NCI-H128 (cell line): ENCODE measurements around the gene SLC17A1.

ENCODE experiments used
- DNase-seq: peaks from one replicate; lab custom pipeline; 2025; ENCODE audit not compliant: unreplicated experiment; lab: John Stamatoyannopoulos, UW

Gene SLC17A1

GRCh38 chr6:25832670-25833069, 818 bp upstream of the SLC17A1 start:
- DNase-seq: no peak

DNA sequence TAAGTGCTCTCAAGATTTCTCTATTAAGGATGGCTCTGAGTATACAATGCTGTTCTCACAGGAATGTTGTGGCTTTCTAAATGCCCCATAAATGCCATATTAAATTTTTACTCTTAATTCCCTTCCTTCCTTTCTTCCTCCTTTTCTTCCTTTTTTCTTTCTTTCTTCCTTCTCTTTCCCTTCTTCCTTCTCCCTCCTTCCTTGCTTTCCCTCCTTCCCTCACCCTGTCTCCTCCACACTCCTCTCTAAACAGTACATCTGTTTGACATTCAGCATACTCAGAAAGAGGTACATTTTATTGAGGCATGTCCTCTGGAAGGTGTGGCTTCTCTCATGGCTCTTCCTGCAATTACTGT, 433 bp upstream of the SLC17A1 start:
- no peak for DNase-seq

DNA sequence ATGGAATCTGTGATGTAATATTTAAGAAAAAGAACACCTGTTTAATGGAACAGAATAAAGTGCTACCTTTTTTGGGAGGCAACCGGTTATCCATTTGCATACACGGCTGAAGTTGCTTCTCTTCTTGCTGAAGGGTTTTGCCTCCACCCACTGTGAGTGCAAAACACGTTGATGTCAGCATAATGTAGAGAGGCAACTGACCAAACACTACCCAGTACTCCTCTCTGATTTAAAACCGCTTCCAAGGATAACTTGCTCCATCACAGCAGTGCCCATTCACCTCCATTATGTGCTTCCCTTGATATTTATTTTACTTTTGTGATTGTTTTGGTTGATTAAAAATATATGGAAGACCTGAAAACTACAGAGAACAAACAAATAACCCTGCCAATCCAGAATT, 1.4 kb downstream of the SLC17A1 start:
- no peak for DNase-seq

DNA sequence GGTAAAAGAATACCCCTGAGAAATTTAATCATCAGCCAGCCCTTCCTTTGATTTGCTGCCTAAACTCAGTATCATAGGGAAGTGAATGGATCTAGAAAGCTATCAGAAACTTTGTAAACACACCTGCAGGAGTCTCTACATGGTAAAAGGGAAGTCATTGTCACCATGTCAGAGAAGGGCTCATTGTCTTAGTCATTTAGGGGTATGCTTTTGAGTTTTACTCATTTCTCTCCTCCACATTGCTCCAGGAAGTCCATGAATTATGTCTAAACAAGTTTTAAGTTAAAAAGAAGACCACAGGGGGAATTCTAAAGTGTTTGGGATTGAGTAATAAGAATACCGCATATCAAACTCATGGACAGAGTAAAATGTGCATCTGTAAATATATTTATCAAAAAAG, 2.5 kb downstream of the SLC17A1 start:
- no peak for DNase-seq

GRCh38 chr6:25821341-25821740, 10.5 kb downstream of the SLC17A1 start:
- no peak for DNase-seq

DNA sequence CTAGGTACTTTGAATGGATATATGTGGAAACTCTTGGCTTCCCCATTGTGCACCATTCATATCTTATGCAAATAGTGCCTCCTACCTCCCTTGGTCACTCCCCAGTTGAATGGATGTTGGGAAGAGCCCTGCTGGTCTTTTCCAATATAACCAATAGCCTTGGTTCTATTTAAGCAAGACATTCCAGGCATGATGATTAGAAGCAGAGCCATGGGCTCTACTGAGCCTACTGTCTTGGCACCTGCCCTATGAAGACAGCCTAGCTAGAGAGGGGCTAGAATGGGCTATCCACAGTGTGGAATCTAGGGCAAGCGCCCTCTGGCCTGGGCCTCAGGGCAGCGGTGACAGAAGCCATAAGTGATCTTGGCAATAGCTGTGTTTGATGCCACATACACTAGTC, 15.6 kb downstream of the SLC17A1 start:
- no peak for DNase-seq

GRCh38 chr6:25815194-25815593, 16.7 kb downstream of the SLC17A1 start:
- no peak for DNase-seq

- DNase-seq: no peak
These were observed 27.0 kb downstream of the SLC17A1 start for GRCh38 chr6:25804804-25805203.

- no peak for DNase-seq
These were observed 30.4 kb downstream of the SLC17A1 start for GRCh38 chr6:25801436-25801835.

DNA sequence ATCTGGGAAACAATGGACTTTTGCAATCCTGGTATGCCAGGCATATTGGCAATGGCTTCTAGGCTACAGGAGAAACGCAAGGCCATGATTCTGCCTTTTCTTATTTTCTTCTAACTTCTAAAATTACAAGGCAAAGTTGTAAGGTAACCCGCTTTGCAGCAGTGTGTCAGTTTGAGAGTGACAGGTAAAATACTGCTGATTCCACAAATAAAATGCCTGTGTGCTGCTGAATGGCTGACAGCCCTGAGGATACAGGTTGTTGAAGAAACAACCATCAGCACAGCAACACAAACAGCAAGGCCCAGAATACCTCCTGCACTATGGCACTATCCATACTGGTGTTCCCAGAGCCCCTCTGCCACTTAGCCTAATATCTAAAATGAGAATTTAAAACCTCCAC, 37.1 kb downstream of the SLC17A1 start:
- DNase-seq: no peak

DNA sequence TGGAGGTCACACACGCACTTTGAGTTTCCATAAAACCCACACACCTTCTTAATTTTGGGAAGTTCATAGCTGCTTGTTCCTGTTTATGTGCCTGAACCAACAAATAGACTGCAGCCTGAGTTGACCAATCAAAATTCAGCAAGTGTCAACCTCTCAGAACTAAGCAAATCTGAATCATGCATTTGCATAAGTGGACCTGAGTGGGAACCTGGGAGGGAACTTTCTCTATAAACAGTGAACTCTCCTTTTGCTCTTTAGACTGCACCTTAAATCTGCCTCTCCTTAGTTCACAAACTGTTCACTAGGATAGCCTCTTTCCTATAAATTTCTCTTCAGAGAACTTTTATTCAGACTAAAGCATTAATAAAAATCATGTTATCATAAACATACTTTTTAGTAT, 37.9 kb downstream of the SLC17A1 start:
- DNase-seq: no peak

DNA sequence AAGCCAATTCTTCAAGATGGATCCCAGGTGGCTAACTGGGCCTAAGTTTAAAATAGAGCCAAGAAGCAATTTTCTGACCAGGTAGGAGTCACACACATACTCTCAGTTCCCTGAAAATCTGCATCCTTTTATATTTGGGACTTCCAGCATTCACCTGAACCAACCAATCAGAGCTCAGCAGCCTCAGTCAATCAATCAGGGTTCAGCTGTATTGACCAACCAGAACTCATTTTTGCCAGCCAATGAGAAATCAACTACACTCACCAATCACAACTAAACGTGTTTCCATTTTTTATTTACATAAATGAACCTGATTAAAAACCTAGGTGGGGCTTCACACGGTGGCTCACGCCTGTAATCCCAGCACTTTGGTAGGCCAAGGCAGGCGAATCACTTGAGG, 39.8 kb downstream of the SLC17A1 start:
- DNase-seq: no peak

- no peak for DNase-seq
These were observed 42.4 kb downstream of the SLC17A1 start for GRCh38 chr6:25789475-25789874.

GRCh38 chr6:25788305-25788922, 43.4 kb downstream of the SLC17A1 start:
- DNase-seq: no peak

GRCh38 chr6:25787428-25787827, 44.4 kb downstream of the SLC17A1 start:
- DNase-seq: no peak

DNA sequence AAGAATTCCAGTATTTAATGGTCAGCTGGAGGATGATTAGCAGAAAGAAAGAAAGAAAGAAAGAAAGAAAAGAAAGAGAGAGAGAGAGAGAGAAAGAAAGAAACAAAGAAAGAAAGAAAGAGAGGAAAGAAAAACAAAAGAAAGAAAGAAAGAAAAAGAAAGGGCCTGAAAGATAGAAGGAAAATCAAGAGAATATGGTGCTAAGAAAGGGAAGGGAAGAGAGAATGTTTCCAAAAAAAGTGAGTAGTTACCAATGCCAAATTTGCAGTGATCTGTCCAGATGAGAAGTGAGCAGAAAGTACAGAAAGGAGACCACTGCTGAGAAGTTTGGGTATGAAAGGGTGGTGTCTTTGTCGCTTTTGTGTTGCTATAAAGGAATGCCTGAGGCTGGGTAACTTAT, 50.7 kb downstream of the SLC17A1 start:
- no peak for DNase-seq

DNA sequence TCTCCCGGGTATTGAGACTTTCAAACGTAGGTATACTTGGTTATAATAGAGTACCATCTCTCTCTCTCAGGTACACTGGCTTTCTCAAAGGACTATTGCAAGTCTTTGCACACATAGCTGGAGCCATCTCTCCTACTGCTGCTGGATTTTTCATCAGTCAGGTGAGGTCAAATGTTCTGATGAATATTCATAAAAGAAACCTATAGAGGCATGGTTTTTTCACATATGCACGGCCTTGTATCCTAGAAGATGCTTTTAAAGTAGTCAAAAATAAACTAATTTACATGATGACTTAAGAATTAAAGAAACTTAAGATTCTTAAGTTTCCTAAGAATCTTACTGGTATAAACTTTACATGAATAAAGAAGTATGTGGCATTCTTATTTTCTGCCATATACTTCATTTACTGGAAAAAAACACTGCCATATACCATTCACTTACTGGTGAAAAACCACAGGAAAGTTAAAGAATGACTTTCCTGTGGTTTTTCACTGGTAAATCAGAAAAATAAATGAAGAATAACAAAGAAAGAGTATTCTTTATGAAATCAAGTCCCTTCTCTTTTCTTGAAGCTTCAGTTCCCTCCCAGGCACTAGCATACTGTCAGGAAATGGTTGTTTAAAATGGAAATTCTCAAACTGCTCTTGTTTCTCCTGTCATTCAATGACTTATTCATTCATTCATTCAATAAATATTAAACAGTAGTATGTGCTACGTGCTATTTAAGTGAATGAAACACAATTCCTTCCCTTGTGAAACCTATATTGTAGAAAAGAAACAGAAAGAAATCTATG, 53.8 kb downstream of the SLC17A1 start:
- DNase-seq: no peak

DNA sequence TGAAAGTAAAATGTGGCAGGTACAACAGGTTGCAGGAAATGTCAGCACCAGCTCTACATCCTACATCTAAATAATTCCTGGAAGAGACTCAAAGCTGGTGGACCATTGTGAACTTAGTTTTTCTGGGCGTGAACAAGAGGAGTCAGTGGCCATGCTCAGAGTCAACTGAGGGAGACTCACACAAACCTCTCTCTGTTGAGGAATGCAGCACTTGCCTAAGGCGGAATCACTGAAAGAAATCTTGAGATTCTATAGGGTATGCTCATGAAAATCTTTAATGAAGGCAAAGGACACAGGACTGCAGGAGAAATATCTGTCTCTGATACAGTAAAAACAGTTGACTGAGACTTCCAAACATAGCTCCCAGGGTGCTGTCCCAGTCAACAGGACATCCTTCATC, 54.8 kb downstream of the SLC17A1 start:
- no peak for DNase-seq

DNA sequence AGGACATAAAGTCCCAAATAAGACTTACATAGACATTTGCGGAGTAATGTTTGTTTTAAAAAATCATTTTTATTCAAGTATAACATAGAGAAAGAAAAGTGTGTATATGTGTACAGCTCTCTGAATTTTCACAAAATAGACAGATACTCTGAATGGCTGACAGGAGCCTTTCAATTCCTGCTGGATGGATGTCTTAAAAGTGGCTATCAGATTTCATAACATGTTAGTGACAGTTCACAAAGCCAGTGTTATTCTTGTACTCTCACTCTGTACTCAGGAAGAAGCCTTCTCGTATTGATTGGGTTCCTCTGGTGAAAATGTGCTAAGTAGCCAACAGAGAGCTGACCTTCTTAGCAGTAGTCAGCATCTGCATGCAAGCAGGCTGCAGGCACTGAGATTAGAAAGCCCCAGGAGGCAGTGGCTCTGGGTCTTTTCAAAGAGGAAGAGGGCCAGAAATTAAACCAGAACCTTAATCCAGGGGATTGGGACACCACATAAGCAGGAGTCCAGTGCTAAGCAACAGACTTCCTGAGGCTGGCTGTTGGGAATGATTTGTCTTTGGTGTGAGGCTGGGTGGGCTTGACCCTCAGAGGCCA, 57.6 kb downstream of the SLC17A1 start:
- DNase-seq: no peak

GRCh38 chr6:25769983-25770382, 61.9 kb downstream of the SLC17A1 start:
- no peak for DNase-seq

GRCh38 chr6:25768566-25768965, 63.3 kb downstream of the SLC17A1 start:
- no peak for DNase-seq

DNA sequence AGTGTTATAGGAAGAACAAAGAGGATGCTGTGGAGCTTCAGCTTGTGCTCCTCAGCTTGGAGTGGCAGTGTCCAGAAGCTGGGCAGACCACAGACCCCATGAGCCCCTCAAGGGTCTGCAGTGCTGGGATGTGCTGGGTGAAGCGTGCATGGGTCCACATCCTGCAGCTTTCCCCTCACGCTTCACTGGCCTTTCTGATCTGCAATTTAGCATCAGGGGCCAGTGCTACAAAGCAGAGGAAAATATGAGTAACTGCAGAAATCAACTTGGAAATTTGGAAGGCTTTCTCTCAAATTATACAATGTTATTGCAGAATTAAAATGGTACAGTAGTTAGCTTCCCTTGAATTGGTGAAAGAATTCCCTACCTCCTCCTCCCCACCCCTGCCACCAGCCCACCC, 67.2 kb downstream of the SLC17A1 start:
- DNase-seq: no peak
